ENCODE results near the gene RFC3.

DNA sequence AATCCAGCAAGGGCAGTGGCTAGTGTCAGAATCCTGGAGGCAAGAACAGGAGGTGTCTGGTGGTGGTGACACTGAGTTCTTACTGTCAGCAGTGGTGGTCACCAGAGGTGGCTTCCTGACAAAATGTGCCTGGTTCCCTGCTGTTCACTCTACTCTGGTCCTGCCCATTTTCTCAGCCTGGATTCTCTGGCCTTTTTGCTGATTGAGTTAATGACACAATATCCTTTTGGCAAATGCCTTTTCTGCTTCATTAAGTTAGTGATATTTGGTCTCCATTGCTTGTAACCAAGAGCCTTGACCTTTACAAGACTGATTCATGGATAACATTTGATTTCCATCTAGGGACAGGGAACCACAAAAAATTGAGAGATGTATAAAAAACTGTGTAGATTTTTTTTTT is 51.1 kb downstream of the RFC3 start:
- no peak for TF ChIP-seq POLR2A (IDR thresholded peaks at IDR 0.05)
- TF ChIP-seq, protein P1, sequence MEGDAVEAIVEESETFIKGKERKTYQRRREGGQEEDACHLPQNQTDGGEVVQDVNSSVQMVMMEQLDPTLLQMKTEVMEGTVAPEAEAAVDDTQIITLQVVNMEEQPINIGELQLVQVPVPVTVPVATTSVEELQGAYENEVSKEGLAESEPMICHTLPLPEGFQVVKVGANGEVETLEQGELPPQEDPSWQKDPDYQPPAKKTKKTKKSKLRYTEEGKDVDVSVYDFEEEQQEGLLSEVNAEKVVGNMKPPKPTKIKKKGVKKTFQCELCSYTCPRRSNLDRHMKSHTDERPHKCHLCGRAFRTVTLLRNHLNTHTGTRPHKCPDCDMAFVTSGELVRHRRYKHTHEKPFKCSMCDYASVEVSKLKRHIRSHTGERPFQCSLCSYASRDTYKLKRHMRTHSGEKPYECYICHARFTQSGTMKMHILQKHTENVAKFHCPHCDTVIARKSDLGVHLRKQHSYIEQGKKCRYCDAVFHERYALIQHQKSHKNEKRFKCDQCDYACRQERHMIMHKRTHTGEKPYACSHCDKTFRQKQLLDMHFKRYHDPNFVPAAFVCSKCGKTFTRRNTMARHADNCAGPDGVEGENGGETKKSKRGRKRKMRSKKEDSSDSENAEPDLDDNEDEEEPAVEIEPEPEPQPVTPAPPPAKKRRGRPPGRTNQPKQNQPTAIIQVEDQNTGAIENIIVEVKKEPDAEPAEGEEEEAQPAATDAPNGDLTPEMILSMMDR (IDR thresholded peaks at IDR 0.05) = no peak
